ENCODE data around the gene APBB1IP. TPM values are rescaled to one million over a fixed set of nuclear protein-coding genes. Genes with fewer than 3 reads are reported as not detected.

Gene APBB1IP
- total and polyA plus RNA-seq, 2 donors (not counting 3 experiments of a cell fraction or from before 2014, with no cell fraction given): not detected

DNA sequence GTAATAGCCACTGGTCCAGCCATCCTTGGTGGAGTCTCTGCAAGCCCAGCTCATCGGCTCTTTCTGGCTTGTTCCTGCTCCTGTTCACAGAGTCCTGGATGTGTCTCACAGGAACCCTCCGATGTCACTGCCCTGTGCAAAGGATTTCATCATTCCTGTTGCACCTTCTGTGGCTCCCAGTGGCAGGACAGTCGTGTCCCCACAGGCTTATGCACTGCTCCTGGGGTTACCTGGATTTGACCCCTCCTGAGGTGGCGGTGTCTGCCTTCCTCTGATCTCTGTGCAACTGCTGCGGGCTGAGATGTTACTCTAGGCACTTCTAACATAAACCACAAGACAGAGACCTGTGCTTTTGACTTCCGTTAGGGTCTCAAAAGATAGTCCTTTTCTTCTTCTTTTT lies 30.6 kb downstream of the APBB1IP start:
- H3K27me3 ChIP-seq (ENCODE audit: control insufficient read depth in 2 of 2, insufficient read depth in 2 of 2, low read length in 2 of 2): no peaks in the 10 kb centered on the region
- no peaks in the 10 kb centered on the region for H3K4me1 ChIP-seq (ENCODE audit: control insufficient read depth, extremely low read depth, insufficient read depth, low read length)
- H3K4me3 ChIP-seq (replicated peaks in 1 of 3; ENCODE audit: insufficient read depth in 1 of 3, low read depth in 1 of 3, low read length in 3 of 3): no peak overlapping the region
- no peak overlapping the region for H2AFZ ChIP-seq (ENCODE audit: low read depth, low read length)
- no peak for DNase-seq (ENCODE audit: low read depth, low spot score)
- no peak for FAIRE-seq
- ChIA-PET CTCF (no interaction called here), POLR2A (no interaction called here)
- no TSS peak for BruUV-seq (replicated peaks)
- no peaks in the 10 kb centered on the region for H3K36me3 ChIP-seq (ENCODE audit: control insufficient read depth in 2 of 2, extremely low read depth in 1 of 2, insufficient read depth in 2 of 2, low read length in 2 of 2)
- intact Hi-C loops (cut with micrococcal nuclease): no loop called here
- no peaks in the 10 kb centered on the region for H4K20me1 ChIP-seq (replicated peaks; ENCODE audit: control insufficient read depth, extremely low read depth, insufficient read depth, low read length)
- no peak overlapping the region for H3K9ac ChIP-seq (replicated peaks; ENCODE audit: extremely low read depth, insufficient read depth, low read length)
- H3K79me2 ChIP-seq (ENCODE audit: control insufficient read depth, insufficient read depth, low read length): no peaks in the 10 kb centered on the region
- peaks cover 7% of the 10 kb centered on the region for H3K9me3 ChIP-seq (replicated peaks; ENCODE audit: control insufficient read depth, insufficient read depth, low read length)
- H3K27ac ChIP-seq (ENCODE audit: insufficient read depth, low read depth, low read length): no peak overlapping the region
- no peak overlapping the region for H3K4me2 ChIP-seq (ENCODE audit: insufficient read depth, low read length)
- no peaks in the 10 kb centered on the region for H3K9me1 ChIP-seq (replicated peaks; ENCODE audit: control insufficient read depth, extremely low read depth, insufficient read depth, low read length)
- TF ChIP-seq GATA2 (IDR thresholded peaks at IDR 0.05; ENCODE audit: insufficient read depth, insufficient read length, low read depth, low read length): no peak
- TF ChIP-seq FOS (IDR thresholded peaks at IDR 0.05; ENCODE audit: borderline replicate concordance, insufficient read depth, low read length): no peak
- no peak for TF ChIP-seq POLR2AphosphoS5 (IDR thresholded peaks at IDR 0.05; ENCODE audit: insufficient read depth, low read depth, low read length)
- TF ChIP-seq, protein P1, sequence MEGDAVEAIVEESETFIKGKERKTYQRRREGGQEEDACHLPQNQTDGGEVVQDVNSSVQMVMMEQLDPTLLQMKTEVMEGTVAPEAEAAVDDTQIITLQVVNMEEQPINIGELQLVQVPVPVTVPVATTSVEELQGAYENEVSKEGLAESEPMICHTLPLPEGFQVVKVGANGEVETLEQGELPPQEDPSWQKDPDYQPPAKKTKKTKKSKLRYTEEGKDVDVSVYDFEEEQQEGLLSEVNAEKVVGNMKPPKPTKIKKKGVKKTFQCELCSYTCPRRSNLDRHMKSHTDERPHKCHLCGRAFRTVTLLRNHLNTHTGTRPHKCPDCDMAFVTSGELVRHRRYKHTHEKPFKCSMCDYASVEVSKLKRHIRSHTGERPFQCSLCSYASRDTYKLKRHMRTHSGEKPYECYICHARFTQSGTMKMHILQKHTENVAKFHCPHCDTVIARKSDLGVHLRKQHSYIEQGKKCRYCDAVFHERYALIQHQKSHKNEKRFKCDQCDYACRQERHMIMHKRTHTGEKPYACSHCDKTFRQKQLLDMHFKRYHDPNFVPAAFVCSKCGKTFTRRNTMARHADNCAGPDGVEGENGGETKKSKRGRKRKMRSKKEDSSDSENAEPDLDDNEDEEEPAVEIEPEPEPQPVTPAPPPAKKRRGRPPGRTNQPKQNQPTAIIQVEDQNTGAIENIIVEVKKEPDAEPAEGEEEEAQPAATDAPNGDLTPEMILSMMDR (IDR thresholded peaks at IDR 0.05; ENCODE audit: extremely low read depth in 1 of 2, insufficient read depth in 1 of 2, low read depth in 1 of 2, low read length in 2 of 2): no peak
- no peak for TF ChIP-seq POLR2A (IDR thresholded peaks at IDR 0.05; ENCODE audit: low read depth, low read length)
- TF ChIP-seq, protein P2, sequence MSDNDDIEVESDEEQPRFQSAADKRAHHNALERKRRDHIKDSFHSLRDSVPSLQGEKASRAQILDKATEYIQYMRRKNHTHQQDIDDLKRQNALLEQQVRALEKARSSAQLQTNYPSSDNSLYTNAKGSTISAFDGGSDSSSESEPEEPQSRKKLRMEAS (IDR thresholded peaks at IDR 0.05; ENCODE audit: insufficient read depth, insufficient read length): no peak
- TF ChIP-seq MYC (IDR thresholded peaks at IDR 0.05; ENCODE audit: low read depth, low read length): no peak
- no peak for TF ChIP-seq EZH2 (IDR thresholded peaks at IDR 0.05; ENCODE audit: borderline replicate concordance, low read depth, low read length, severe bottlenecking)
- TF ChIP-seq JUN (IDR thresholded peaks at IDR 0.05; ENCODE audit: borderline replicate concordance, insufficient read depth, insufficient read length, low read depth): no peak
- dilution Hi-C loops (cut with MboI; ENCODE audit: extremely low pct_ligation_motif_present, low sequenced_read_pairs): no loop called here
